IMR-90 (cell line): Measurements from ENCODE around the gene FMO5. TPM values are rescaled to one million over a fixed set of nuclear protein-coding genes. Genes with fewer than 3 reads are reported as not detected.
A peak's percentile ranks its signal among the peaks of the same experiment; 100 is the strongest.

Experiments
- ATAC-seq: fragments of 200-7000 bp; cut with Tn5 transposase; 2 replicates; pipeline ENCODE4 v1.9.1; 2020; ENCODE audit warnings: low read depth, mild to moderate bottlenecking, moderate library complexity
- BruUV-seq: library from RNA; stranded (reverse); fragments of 400-500 nt; replicated peaks from 2 replicates; lab custom pipeline; 2021; lab: Mats Ljungman, UMichigan
- CTCF ChIA-PET: fragments of 300-600 bp; formaldehyde crosslinking; extraction: SDS; loops from one replicate; lab custom pipeline; 2021; ENCODE audit warnings: antibody characterized with exemption; lab: Yijun Ruan, JAX
- POLR2A ChIA-PET: fragments of 300-600 bp; sonication (Branson Sonifier 250); formaldehyde crosslinking; loops from one replicate; lab custom pipeline; 2022; ENCODE audit warnings: antibody characterized with exemption; ENCODE audit not compliant: unreplicated experiment; lab: Charles Lee
- DNase-seq: peaks from one replicate; pipeline ENCODE4 v3.0.0; 2013
- H2AFZ ChIP-seq: replicated peaks from 2 replicates; pipeline ENCODE3; 2013; ENCODE audit warnings: low read length, mild to moderate bottlenecking; ENCODE audit not compliant: poor library complexity
- H2AK5ac ChIP-seq: 2 replicates; pipeline ENCODE4 v1.6.1; 2013; ENCODE audit warnings: low read depth, low read length, inconsistent platforms
- H2AK9ac ChIP-seq: replicated peaks from 2 replicates; pipeline ENCODE3; 2013; ENCODE audit warnings: mild to moderate bottlenecking, low read depth, low read length, moderate library complexity; ENCODE audit not compliant: poor library complexity
- H2BK120ac ChIP-seq: 2 replicates; pipeline ENCODE4 v1.6.1; 2013; ENCODE audit warnings: low read depth, low read length, inconsistent platforms
- H2BK15ac ChIP-seq: 3 replicates; pipeline ENCODE4 v1.6.1; 2013; ENCODE audit warnings: low read depth, low read length, inconsistent platforms
- H2BK20ac ChIP-seq: 2 replicates; pipeline ENCODE4 v1.6.1; 2013; ENCODE audit warnings: low read depth, mild to moderate bottlenecking, inconsistent platforms, low read length, moderate library complexity
- H2BK5ac ChIP-seq: 2 replicates; pipeline ENCODE4 v1.6.1; 2013; ENCODE audit warnings: mild to moderate bottlenecking, low read depth, low read length, inconsistent platforms; ENCODE audit not compliant: poor library complexity, severe bottlenecking
- H3K14ac ChIP-seq: replicated peaks from 2 replicates; pipeline ENCODE4 v1.6.1; 2013; ENCODE audit warnings: low read depth, low read length, inconsistent platforms
- H3K18ac ChIP-seq: 2 replicates; pipeline ENCODE4 v1.6.1; 2013; ENCODE audit warnings: low read depth, low read length, control low read depth
- H3K23ac ChIP-seq: 2 replicates; pipeline ENCODE4 v1.6.1; 2013; ENCODE audit warnings: low read depth, low read length, inconsistent platforms
- H3K27ac ChIP-seq: 2 replicates; pipeline ENCODE4 v1.5.1; 2013; ENCODE audit warnings: mild to moderate bottlenecking, control low read depth, low read length; ENCODE audit not compliant: insufficient read depth
- H3K27me3 ChIP-seq: 2 replicates; pipeline ENCODE4 v1.6.1; 2013; ENCODE audit warnings: low read length; ENCODE audit not compliant: control insufficient read depth, insufficient read depth
- H3K36me3 ChIP-seq: 2 replicates; pipeline ENCODE4 v1.6.1; 2013; ENCODE audit warnings: low read length, mixed read lengths; ENCODE audit not compliant: control insufficient read depth, insufficient read depth
- H3K4ac ChIP-seq: 2 replicates; pipeline ENCODE4 v1.6.1; 2013; ENCODE audit warnings: low read depth, low read length, inconsistent platforms
- H3K4me1 ChIP-seq: 2 replicates; pipeline ENCODE4 v1.6.1; 2013; ENCODE audit warnings: low read length, mixed read lengths; ENCODE audit not compliant: control insufficient read depth, insufficient read depth
- H3K4me2 ChIP-seq: 2 replicates; pipeline ENCODE4 v1.6.1; 2013; ENCODE audit warnings: low read depth, mild to moderate bottlenecking, control low read depth, low read length, moderate library complexity
- H3K4me3 ChIP-seq: 2 replicates; pipeline ENCODE4 v1.5.1; 2013; ENCODE audit warnings: low read depth, mild to moderate bottlenecking, control low read depth, low read length, moderate library complexity; ENCODE audit not compliant: insufficient read depth
- H3K56ac ChIP-seq: 2 replicates; pipeline ENCODE4 v1.6.1; 2013; ENCODE audit warnings: low read length, inconsistent platforms; ENCODE audit not compliant: insufficient read depth; ENCODE audit errors: extremely low read depth
- H3K79me1 ChIP-seq, 2 experiments: 2 replicates each; pipeline ENCODE4 v1.6.1; 2013; ENCODE audit warnings: low read length in 2 of 2, inconsistent platforms in 1 of 2, low read depth in 1 of 2
- H3K9ac ChIP-seq: 2 replicates; pipeline ENCODE4 v1.6.1; 2013; ENCODE audit warnings: low read depth, low read length, control low read depth
- H3K9me1 ChIP-seq: 2 replicates; pipeline ENCODE4 v1.6.1; 2013; ENCODE audit warnings: low read length, inconsistent platforms; ENCODE audit not compliant: insufficient read depth
- H3K9me3 ChIP-seq: 2 replicates; pipeline ENCODE4 v1.6.1; 2013; ENCODE audit warnings: low read length; ENCODE audit not compliant: control insufficient read depth, insufficient read depth
- H4K20me1 ChIP-seq: 2 replicates; pipeline ENCODE4 v1.6.1; 2013; ENCODE audit warnings: low read length, inconsistent platforms; ENCODE audit not compliant: insufficient read depth
- H4K5ac ChIP-seq: 2 replicates; pipeline ENCODE4 v1.6.1; 2013; ENCODE audit warnings: mild to moderate bottlenecking, low read depth, low read length, control low read depth
- H4K8ac ChIP-seq, 2 experiments: 2 replicates each; pipeline ENCODE4 v1.6.1; 2013; ENCODE audit warnings: low read depth in 2 of 2, low read length in 2 of 2, control low read depth in 1 of 2, inconsistent platforms in 1 of 2
- H4K91ac ChIP-seq: 2 replicates; pipeline ENCODE4 v1.6.1; 2013; ENCODE audit warnings: low read depth, low read length, inconsistent platforms; ENCODE audit not compliant: insufficient read depth
- BHLHE40 ChIP-seq: fragments of 150-350 bp; IDR thresholded peaks from 2 replicates; pipeline ENCODE4 v1.6.1; 2016; ENCODE audit warnings: mild to moderate bottlenecking, low read depth, low read length
- CEBPB ChIP-seq: IDR thresholded peaks from 2 replicates; pipeline ENCODE4 v1.6.1; 2012; ENCODE audit warnings: low read depth, low read length, improper control_type of control experiment
- FOS ChIP-seq: fragments of 150-350 bp; IDR thresholded peaks from 2 replicates; pipeline ENCODE4 v1.6.1; 2016; ENCODE audit warnings: low read depth, low read length
- MAZ ChIP-seq: IDR thresholded peaks from 2 replicates; pipeline ENCODE4 v1.6.1; 2012; ENCODE audit warnings: low read depth, mild to moderate bottlenecking, low read length, improper control_type of control experiment, moderate library complexity, borderline replicate concordance
- MXI1 ChIP-seq: IDR thresholded peaks from 2 replicates; pipeline ENCODE4 v1.6.1; 2012; ENCODE audit warnings: low read depth, mild to moderate bottlenecking, low read length, moderate library complexity, borderline replicate concordance
- RFX5 ChIP-seq: IDR thresholded peaks from 2 replicates; pipeline ENCODE4 v1.8.0; 2012; ENCODE audit warnings: low read depth, mild to moderate bottlenecking, low read length, moderate library complexity
- WGBS, 2 experiments: methylation state at CpG; one replicate each; pipeline versions ENCODE4 v1.1.5 to v1.1.7; 2013; ENCODE audit warnings: missing lambda C conversion rate in 2 of 2; ENCODE audit not compliant: insufficient read length in 1 of 2; ENCODE audit errors: extremely low coverage in 2 of 2; 5-methylcytosine and 5-hydroxymethylcytosine counted together
- dilution Hi-C: fragments of 300-500 bp; cut with HindIII; formaldehyde crosslinking; loops from one replicate; pipeline ENCODE4 v1.14.3; 2018; ENCODE audit warnings: low sequenced_read_pairs; ENCODE audit not compliant: unreplicated experiment
- in situ Hi-C: fragments of 300-500 bp; cut with MboI; formaldehyde crosslinking; loops from 3 replicates; pipeline ENCODE4 v1.14.3; 2019; ENCODE audit warnings: low sequenced_read_pairs, inconsistent platforms, mixed read lengths
- intact Hi-C: fragments of 100-400 bp; cut with micrococcal nuclease; formaldehyde crosslinking; loops from 2 replicates; pipeline ENCODE4 v1.10.0; 2022
- polyA plus RNA-seq, 3 experiments: library from polyadenylated mRNA; depleted of rRNA; stranded (reverse); fragments of >200 nt; gene quantifications; 2 replicates each; pipeline ENCODE4 v1.2.3, GENCODE V29; 2012; ENCODE audit warnings: low replicate concordance in 1 of 3
- total RNA-seq: library from RNA; depleted of rRNA; stranded (reverse); fragments of >200 nt; gene quantifications from 2 replicates; pipeline ENCODE4 v1.2.3, GENCODE V29; 2012
- TF ChIP-seq, protein P1 (sequence below): fragments of 150-350 bp; IDR thresholded peaks from 2 replicates; pipeline ENCODE4 v1.6.1; 2016; ENCODE audit warnings: low read depth, mild to moderate bottlenecking, low read length, moderate library complexity, borderline replicate concordance
- TF ChIP-seq, protein P2 (sequence below): conservative IDR thresholded peaks from 2 replicates; pipeline ENCODE4 v1.5.1; 2012; ENCODE audit warnings: mild to moderate bottlenecking, low read depth, low read length, improper control_type of control experiment

The FMO5 gene
- total and polyA plus RNA-seq, 2 of the 4 experiments (the other 2 are of a cell fraction): 0.36 to 0.51 TPM

DNA sequence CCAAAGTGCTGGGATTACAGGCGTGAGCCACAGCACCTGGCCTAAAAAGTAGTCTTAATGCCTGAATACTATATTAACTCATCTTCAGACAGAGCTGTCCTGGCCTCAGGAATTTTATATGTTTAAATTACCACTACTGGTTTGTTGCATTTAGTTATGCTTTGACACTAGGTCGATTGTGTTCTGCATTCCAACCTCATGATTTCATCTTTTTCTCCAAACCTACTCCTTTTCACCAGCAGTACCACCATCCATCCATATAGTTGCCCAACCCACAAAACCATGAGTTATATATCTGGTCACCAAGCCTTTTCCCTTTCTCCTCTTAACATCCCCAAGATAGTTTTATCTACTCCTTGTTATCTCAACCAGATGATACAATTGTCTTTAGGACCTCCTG lies 22.6 kb downstream of the FMO5 start:
- DNase-seq (peak; percentile 21), ATAC-seq (peak; percentile 70)
- in situ Hi-C loops: no loop called here
- H4K91ac ChIP-seq: no peak overlapping the region
- H4K20me1 ChIP-seq: no peaks in the 10 kb centered on the region
- no peak overlapping the region for H4K5ac ChIP-seq
- no peak overlapping the region for H3K4ac ChIP-seq
- CTCF ChIA-PET: no interaction called here
- no peak overlapping the region for H2AFZ ChIP-seq
- H3K27me3 ChIP-seq: no peaks in the 10 kb centered on the region
- no TSS peak for BruUV-seq
- no peak overlapping the region for H2BK15ac ChIP-seq
- H2AK5ac ChIP-seq: no peak overlapping the region
- H3K23ac ChIP-seq: no peak overlapping the region
- H3K56ac ChIP-seq: no peak overlapping the region
- H3K9ac ChIP-seq: no peak overlapping the region
- no peak overlapping the region for H2AK9ac ChIP-seq
- no peaks in the 10 kb centered on the region for H3K36me3 ChIP-seq
- H3K9me3 ChIP-seq: no peaks in the 10 kb centered on the region
- no CpG with 5 or more reads among the region's 2 CpGs for WGBS, 2 experiments
- no peak overlapping the region for H2BK120ac ChIP-seq
- no peaks in the 10 kb centered on the region for H3K9me1 ChIP-seq
- intact Hi-C loops: no loop called here
- H3K4me3 ChIP-seq: no peak overlapping the region
- H4K8ac ChIP-seq: no peak overlapping the region
- H3K14ac ChIP-seq: no peak overlapping the region
- TF ChIP-seq MAZ (no peak), CEBPB (no peak), FOS (no peak), RFX5 (no peak), BHLHE40 (no peak), MXI1 (no peak)
- TF ChIP-seq, protein P1, sequence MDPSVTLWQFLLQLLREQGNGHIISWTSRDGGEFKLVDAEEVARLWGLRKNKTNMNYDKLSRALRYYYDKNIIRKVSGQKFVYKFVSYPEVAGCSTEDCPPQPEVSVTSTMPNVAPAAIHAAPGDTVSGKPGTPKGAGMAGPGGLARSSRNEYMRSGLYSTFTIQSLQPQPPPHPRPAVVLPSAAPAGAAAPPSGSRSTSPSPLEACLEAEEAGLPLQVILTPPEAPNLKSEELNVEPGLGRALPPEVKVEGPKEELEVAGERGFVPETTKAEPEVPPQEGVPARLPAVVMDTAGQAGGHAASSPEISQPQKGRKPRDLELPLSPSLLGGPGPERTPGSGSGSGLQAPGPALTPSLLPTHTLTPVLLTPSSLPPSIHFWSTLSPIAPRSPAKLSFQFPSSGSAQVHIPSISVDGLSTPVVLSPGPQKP: no peak
- TF ChIP-seq, protein P2, sequence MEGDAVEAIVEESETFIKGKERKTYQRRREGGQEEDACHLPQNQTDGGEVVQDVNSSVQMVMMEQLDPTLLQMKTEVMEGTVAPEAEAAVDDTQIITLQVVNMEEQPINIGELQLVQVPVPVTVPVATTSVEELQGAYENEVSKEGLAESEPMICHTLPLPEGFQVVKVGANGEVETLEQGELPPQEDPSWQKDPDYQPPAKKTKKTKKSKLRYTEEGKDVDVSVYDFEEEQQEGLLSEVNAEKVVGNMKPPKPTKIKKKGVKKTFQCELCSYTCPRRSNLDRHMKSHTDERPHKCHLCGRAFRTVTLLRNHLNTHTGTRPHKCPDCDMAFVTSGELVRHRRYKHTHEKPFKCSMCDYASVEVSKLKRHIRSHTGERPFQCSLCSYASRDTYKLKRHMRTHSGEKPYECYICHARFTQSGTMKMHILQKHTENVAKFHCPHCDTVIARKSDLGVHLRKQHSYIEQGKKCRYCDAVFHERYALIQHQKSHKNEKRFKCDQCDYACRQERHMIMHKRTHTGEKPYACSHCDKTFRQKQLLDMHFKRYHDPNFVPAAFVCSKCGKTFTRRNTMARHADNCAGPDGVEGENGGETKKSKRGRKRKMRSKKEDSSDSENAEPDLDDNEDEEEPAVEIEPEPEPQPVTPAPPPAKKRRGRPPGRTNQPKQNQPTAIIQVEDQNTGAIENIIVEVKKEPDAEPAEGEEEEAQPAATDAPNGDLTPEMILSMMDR: no peak
- POLR2A ChIA-PET: no interaction called here
- H3K4me1 ChIP-seq: no peaks in the 10 kb centered on the region
- no peak overlapping the region for H3K18ac ChIP-seq
- dilution Hi-C loops: no loop called here
- no peaks in the 10 kb centered on the region for H3K79me1 ChIP-seq
- H2BK5ac ChIP-seq: no peak overlapping the region
- H3K4me2 ChIP-seq: no peak overlapping the region
- H2BK20ac ChIP-seq: no peak overlapping the region
- no peak overlapping the region for H3K27ac ChIP-seq
